Breast epithelium (tissue), 4 donors: ENCODE results near the gene ALOXE3. TPM values are rescaled to one million over a fixed set of nuclear protein-coding genes. Genes with fewer than 3 reads are reported as not detected.

Source experiments
- DNase-seq, 2 donors: peaks; one replicate each; pipeline ENCODE4 v3.0.0-alpha.2; 2019; ENCODE audit warnings: low spot score in 2 of 2
- H3K27ac ChIP-seq, 2 donors: fragments of 200-600 bp; sonication (generic) in 1 of 2; one replicate each; pipeline ENCODE4 v1.5.1; 2016 to 2019; ENCODE audit warnings: mild to moderate bottlenecking in 1 of 2
- H3K27me3 ChIP-seq, 2 donors: fragments of 200-600 bp; sonication (generic) in 1 of 2; one replicate each; pipeline versions ENCODE4 v1.5.1 to v1.6.0; 2017 to 2019; ENCODE audit warnings: control low read depth in 1 of 2, mild to moderate bottlenecking in 1 of 2
- H3K36me3 ChIP-seq: fragments of 200-600 bp; one replicate; pipeline ENCODE4 v1.5.1; 2019
- H3K4me1 ChIP-seq, 2 donors: fragments of 200-600 bp; sonication (generic); one replicate each; pipeline ENCODE4 v1.5.1; 2016 to 2019; ENCODE audit warnings: control low read depth in 1 of 2
- H3K4me3 ChIP-seq, 3 donors: fragments of 200-600 bp; sonication (generic); 1 replicate in 2 of 3; 2 replicates in 1 of 3; pipeline ENCODE4 v1.5.1; 2016 to 2019; ENCODE audit warnings: mild to moderate bottlenecking in 3 of 3, moderate library complexity in 2 of 3
- H3K9me3 ChIP-seq, 2 donors: fragments of 200-600 bp; sonication (generic) in 1 of 2; one replicate each; pipeline ENCODE4 v1.5.1; 2016 to 2019; ENCODE audit warnings: control low read depth in 1 of 2
- CTCF ChIP-seq, 3 donors: fragments of 450-650 bp; IDR thresholded peaks; one replicate each; pipeline ENCODE4 v1.5.1; 2016 to 2017; ENCODE audit warnings: antibody characterized with exemption in 3 of 3, mild to moderate bottlenecking in 3 of 3, moderate library complexity in 3 of 3
- POLR2A ChIP-seq: fragments of 450-650 bp; IDR thresholded peaks from one replicate; pipeline ENCODE4 v1.6.1; 2016; ENCODE audit warnings: antibody characterized with exemption, mild to moderate bottlenecking, moderate library complexity
- POLR2AphosphoS5 ChIP-seq, 3 donors: sonication (generic); formaldehyde crosslinking; IDR thresholded peaks; one replicate each; pipeline ENCODE4 v1.6.1; 2017; ENCODE audit warnings: antibody characterized with exemption in 3 of 3
- intact Hi-C: fragments of 100-400 bp; cut with DNase I; formaldehyde crosslinking; loops from one replicate; pipeline ENCODE4 v1.15.1; 2023; ENCODE audit warnings: low total_unique reads
- total RNA-seq, 3 donors: library from RNA; depleted of rRNA; stranded (reverse); fragments of >200 nt; gene quantifications; one replicate each; pipeline ENCODE4 v1.1.0, GENCODE V29; 2016

The ALOXE3 gene
- total RNA-seq, 3 donors from 2014 or later = 0.73 TPM; not detected in 2

GRCh38 chr17:8162997-8163977 is 45.0 kb upstream of the ALOXE3 start:
- peak overlapping the region; percentile 99 to 100 for H3K27ac ChIP-seq
- peaks cover 14 to 21% of the 10 kb centered on the region in 2 donors for H3K4me1 ChIP-seq
- peak overlapping the region; percentile 84 to 100 (median 97) for H3K4me3 ChIP-seq
- intact Hi-C loops = no loop called here
- no peaks in the 10 kb centered on the region for H3K27me3 ChIP-seq
- DNase-seq = no peak
- no peak for TF ChIP-seq POLR2AphosphoS5 (IDR thresholded peaks at IDR 0.05)
- TF ChIP-seq CTCF (IDR thresholded peaks at IDR 0.05) = no peak
- TF ChIP-seq POLR2A = no peak
- H3K9me3 ChIP-seq = no peaks in the 10 kb centered on the region
- no peaks in the 10 kb centered on the region for H3K36me3 ChIP-seq

- Histone ChIP-seq H3K36me3 (no peaks in the 10 kb centered on the region), H3K27ac (peak within 1 kb of the TSS; percentile 99 to 100), H3K4me1 (peaks cover 14 to 21% of the 10 kb centered on the region in 2 donors), H3K27me3 (no peaks in the 10 kb centered on the region), H3K9me3 (no peaks in the 10 kb centered on the region), H3K4me3 (peak within 1 kb of the TSS; percentile 84 to 100 (median 97))
- TF ChIP-seq POLR2AphosphoS5 (IDR thresholded peaks at IDR 0.05) (peak; percentile 29 to 91 (median 68)), CTCF (IDR thresholded peaks at IDR 0.05) (peak in 2 of 3 donors; percentile 8 to 30), POLR2A (peak; percentile 32)
- DNase-seq = peak; percentile 76 to 82
- intact Hi-C loops = no loop called here
Observed at GRCh38 chr17:8162233-8162996, 44.1 kb upstream of the ALOXE3 start, which contains the start of gene VAMP2. Gene VAMP2, minus strand, starts transcription at chr17:8162948. Its CDS starts 69 bp downstream, at chr17:8162879.

GRCh38 chr17:8161289-8162232 is 43.2 kb upstream of the ALOXE3 start:
- Histone ChIP-seq H3K4me1 (peaks cover 14 to 21% of the 10 kb centered on the region in 2 donors), H3K27me3 (no peaks in the 10 kb centered on the region), H3K4me3 (peak overlapping the region; percentile 84 to 100 (median 97)), H3K27ac (peak overlapping the region; percentile 99 to 100), H3K9me3 (no peaks in the 10 kb centered on the region), H3K36me3 (no peaks in the 10 kb centered on the region)
- intact Hi-C loops = no loop called here
- DNase-seq = no peak
- TF ChIP-seq POLR2A (no peak), CTCF (IDR thresholded peaks at IDR 0.05) (no peak), POLR2AphosphoS5 (IDR thresholded peaks at IDR 0.05) (no peak)

- H3K4me3 ChIP-seq = peak overlapping the region in 2 of 3 donors; percentile 84 to 100
- peaks cover 14 to 21% of the 10 kb centered on the region in 2 donors for H3K4me1 ChIP-seq
- no peak for DNase-seq
- no peaks in the 10 kb centered on the region for H3K9me3 ChIP-seq
- no peaks in the 10 kb centered on the region for H3K27me3 ChIP-seq
- no peaks in the 10 kb centered on the region for H3K36me3 ChIP-seq
- intact Hi-C loops = no loop called here
- peak overlapping the region; percentile 99 to 100 for H3K27ac ChIP-seq
- no peak for TF ChIP-seq CTCF (IDR thresholded peaks at IDR 0.05)
- TF ChIP-seq POLR2A = no peak
Observed at GRCh38 chr17:8160741-8161221, 42.5 kb upstream of the ALOXE3 start.
